GM21825 (cell line): ENCODE results near the gene SERPINA3.

Experiments
- ATAC-seq: cut with Tn5 transposase; IDR thresholded peaks from one replicate; pipeline ENCODE4 v1.9.1; 2021; ENCODE audit warnings: mild to moderate bottlenecking, moderate library complexity; ENCODE audit not compliant: unreplicated experiment

Gene SERPINA3

DNA sequence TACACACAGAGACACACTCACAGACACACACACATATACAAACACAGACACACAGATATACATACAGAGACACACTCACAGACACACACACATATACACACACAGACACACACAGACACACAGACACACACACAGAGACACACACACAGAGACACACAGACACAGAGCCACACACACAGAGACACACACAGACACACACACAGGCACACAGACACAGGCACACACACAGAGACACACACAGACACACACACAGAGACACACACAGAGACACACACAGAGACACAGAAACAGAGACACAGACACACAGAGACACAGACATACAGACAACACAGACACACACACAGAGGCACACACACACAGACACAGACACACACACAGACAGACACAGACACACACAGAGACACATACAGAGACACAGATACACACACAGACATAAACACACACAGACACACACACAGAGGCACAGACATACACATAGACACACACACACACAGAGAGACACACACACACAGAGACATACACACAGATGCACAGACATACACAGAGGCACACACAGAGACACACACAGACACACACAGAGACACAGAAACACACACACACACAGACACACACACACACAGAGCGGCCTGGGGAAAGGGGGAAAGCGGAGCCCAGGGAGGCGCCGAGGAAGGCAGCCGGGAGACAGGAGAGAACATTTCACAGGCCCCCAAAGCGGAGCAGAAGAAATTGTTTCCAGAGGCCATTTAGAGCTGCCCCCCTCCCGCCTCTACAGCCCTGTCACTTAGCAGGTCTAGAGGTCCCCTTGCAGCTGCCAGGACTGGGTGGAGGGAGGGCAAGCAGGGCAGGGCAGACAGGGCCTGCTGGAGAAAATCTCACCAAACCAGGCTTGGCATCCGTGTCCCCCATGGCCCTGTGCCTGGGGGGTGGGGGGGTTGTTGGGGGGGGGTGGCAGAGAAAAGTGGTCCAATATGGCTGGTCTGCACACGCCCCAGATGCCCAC is 38.9 kb downstream of the SERPINA3 start:
- ATAC-seq: no peak

DNA sequence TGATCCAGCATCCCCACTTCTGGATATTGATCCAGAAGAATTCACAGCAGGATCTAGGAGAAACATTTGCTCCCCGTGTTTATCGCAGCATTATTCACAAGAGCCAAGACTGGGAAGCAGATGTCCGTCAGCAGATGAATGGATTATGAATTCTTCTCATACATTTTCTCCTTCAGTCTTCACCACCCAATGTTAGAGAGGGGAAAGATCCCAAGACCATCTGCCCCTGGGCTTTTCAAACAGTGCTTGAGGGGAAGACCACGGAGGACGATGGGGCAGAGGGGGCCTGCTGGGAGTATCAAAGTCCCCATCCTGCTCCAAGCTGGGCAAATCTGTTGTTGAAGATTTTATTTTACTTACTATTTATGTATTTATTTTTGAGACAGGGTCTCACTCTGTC is 41.1 kb downstream of the SERPINA3 start:
- no peak for ATAC-seq

DNA sequence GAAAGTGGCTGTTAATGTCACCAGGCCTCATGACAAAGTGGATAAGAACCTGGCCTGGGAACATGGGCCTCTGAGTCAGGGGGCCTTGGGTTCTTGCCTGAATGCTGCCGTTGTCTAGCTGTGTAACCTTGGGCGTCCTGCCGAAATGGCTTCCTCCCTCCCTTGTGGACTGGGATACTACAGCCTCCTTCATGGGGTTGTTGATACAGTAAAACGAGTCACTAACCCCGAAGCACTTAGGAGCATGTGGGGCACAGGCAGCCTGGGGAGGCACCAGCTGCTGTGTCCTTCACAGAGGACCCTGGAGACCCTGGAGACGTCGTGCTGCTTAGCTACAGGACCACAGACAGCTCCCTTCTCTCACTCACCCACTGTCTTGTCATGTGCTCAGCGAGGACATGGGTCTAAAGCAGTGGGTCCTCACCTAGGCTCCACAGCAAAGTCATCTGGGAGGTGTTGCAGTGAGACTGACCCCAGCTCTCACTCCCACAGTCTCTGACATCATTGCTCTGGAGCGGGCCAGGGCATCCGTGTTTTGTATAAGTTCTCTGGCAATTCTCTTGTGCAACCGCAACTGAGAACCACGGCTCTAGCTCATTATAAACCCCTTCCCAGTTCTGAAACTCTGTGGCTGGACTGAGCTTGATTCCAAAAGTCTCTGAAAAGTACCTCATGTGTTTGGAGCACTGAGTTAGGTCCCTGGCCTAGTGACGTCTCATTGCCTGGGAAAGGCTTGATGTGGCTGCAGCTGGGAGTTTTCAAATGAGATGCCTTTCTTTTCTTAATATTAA is 42.1 kb downstream of the SERPINA3 start:
- no peak for ATAC-seq

DNA sequence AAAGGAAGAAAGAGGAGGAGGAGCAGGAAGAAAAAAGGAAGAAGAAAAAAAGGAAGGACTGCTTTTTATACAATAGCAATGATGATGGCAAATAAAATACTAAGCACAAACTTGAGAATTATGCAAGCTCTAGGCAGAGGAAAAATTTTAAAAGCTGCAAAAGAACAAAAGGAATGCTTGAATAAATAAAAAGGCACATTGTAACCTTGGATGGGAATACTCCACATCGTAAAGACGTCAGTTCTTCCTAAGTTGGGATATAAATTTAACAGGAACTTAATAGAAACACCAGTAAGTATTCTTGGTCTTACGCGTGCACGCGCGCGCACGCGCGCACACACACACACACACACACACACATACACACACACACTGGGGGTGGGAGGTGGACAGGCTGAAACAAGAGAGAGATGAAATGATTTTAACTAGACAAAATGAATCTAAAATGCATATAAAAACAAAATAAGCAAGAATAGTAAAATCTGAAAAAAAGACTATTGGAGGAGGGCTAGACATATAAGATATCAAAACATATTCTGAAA is 43.0 kb downstream of the SERPINA3 start:
- ATAC-seq: no peak

DNA sequence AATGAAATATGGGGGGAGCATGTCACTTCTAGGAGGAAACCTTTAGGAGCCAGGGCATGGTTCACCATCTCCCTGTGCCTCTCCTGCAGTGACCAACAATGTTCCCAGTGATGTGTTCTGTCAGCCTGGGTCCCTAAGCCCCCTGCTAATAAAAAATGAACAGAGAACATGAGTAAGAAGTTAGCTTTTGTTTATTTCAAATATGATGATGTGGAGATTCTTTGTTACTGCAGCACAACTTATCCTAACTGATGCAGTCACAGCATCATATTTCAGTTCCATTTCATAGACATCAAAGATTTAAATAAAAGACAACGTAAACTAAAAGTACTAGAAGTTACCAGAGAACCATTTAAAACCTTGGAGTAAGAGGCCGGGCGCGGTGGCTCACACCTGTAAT is 43.9 kb downstream of the SERPINA3 start:
- ATAC-seq: no peak

DNA sequence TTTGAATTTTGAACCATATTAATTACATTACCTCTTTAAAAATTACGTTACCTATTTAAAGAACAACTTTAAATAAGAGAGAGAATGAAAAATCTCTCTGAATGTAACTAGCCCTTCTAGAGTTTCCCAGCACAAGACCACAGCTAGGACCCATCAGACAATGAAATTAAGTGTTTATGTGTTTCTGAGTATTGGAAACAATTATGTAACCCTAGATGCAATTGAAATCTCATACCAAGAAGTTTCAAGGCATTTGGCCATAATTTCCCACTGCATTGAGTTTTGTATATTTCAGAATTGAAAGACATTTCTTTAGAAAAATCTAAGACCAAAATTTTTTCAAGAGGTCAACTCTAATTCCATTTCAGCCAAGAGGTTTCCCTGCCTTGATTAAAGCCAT is 47.1 kb downstream of the SERPINA3 start:
- no peak for ATAC-seq

DNA sequence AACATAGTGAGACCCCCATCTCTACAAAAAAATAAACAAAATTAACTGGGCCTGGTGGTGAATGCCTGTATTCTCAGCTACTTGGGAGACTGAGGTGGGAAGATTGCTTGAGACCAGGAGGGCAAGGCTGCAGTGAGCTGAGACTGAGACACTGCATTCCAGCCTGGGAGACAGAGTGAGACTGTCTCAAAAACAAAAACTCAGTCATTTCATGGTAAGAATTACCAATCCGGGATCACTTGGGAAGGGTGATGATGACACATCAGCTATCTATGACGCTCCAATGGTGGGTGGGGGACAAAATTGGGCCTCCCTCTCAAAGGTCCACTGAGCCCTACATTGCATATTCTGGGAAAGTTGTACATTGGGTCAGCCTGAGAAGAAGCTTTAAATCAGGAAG is 47.7 kb downstream of the SERPINA3 start:
- ATAC-seq: no peak

DNA sequence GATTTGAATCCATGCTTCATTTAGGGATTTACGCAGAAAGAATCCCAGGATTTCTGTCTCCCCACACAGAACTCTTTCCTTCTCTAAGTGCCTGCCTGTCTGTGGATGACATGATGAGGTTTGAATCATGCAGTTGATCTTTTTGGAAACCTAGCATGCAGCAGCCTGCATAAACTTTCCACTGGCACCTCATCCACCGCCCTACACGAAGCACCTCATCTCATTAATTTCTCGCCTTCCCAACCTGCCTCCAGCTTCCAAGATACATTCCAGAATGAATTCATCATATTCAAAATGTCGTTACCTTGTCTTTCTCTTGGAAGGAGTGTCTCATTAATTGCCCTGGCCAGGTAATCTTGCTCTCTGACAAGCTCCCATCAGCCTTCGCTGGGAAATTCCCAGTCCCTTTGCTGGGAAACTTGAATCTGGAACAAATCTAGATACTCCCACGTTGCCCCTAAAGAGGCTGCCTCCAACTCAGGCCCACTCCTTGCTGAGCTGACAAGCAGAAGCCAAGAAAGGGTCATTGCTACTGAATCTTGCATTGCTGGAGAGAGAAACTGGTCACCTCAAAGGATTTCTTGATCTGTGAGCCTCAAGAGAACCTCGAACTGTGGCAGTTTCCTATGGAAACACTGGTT is 48.2 kb downstream of the SERPINA3 start:
- no peak for ATAC-seq

DNA sequence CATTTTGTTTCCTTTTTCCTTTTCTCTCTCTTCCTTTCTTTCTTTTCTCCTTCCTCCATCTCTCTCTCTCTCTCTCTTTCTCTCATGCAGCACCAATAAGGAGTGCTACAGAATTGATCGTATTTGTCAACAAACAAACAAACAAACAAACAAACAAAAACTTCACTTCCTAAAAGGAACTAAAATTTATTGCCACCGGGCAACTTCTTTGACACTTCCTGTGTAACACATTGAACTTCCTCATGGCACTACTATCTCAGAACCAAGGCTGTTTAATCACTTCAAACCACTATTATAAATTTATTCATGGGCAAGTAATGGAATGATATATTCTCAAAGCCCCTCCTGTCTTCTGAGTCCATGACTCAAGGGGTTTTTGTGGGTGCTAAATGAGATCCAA is 51.3 kb downstream of the SERPINA3 start:
- no peak for ATAC-seq

DNA sequence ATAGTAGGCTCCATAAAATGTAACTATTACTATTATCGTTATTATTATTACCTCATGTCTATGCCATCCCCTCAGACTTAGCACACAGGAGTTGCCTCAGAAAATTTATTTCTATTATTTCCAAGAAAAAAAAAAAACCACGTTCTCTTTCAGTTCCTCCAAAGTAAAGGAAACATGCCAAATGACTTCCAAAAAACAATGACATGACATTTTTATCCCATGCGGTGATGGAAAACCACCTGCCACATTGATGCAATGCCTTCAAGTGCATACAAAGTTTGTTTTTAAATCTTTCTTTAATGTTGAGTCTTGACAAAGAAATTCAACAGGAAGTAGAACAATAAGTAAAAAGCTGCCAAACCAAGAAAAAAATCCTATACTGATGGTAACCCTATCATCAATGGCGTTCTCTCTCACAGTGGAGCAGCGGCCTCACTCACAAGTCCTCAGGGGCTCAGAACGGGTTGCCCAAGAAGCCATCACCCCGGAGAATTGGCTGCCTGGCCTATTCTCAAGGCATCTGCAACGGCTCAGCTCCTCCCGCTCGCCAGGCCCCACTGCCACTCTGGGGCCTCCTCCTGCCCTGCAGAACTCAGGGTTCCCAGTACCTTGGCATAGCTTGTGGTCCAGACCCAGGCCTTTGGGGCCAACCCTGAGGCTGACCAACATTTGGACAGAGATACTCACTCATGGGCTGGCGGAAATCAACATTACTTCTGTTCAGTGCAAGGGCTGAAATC is 51.9 kb downstream of the SERPINA3 start:
- ATAC-seq: no peak

DNA sequence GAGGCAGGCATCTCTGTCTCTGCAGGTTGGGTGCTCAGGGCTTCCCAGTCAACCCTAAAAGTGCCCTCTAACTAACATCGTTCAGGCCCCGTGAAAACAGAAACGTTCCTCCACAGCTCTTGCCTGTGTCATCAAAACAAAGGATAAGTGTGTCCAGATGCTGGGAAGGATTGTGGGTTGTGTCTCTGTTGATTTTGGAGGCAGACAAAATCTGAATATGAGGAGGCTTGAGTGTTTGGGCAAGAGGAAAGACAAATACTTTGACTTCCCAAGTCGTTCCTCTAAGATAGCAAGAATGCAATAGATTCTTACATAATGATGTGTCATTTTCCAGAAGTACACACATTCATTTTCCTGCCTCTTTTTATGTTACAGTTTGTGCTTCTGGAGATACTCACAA is 52.9 kb downstream of the SERPINA3 start:
- no peak for ATAC-seq

DNA sequence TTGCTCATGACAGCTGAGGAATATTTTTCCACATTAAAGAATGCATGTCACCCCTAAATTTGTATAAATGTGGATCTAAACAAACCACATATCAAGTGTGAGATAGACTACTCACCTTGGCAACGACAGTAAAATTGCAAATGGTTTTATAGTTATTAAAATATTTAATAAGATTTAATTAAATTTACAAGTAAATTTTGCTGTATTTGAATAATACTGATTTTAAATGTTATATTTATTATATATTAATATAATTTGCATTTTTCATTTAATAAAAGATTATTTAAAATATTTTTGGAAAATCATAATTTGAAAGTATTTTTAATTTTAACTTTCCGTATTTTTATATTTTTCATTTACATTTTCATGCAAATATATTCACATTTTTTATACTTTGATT is 53.4 kb downstream of the SERPINA3 start:
- ATAC-seq: no peak

DNA sequence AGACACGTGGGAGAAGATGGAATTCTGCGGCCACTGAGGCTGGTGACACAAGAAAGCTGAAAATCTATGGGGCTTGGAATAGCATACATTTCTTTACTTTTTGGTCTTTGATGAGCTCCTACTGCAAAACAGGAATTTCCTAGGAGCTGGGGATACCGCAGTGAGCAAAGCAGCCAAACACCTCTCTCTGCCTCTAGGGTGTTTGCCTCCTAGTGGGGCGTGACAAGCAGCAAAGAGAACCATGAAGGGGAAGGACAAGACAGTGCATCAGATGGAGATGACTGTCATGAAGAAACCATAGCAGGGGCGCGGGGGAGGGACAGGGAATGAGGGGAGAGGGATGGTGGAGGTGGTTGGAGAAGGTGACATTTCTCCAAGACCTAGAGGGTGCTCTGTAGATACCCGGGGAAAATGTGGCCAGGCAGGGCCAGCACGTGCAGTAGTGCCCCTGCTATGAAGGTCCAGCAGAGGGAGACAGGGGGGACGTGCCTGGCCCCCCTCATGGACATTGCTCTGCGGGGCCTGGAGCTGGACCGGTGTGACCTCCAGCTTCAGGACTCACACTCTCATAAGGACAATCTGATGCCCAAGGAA is 58.6 kb downstream of the SERPINA3 start:
- no peak for ATAC-seq

DNA sequence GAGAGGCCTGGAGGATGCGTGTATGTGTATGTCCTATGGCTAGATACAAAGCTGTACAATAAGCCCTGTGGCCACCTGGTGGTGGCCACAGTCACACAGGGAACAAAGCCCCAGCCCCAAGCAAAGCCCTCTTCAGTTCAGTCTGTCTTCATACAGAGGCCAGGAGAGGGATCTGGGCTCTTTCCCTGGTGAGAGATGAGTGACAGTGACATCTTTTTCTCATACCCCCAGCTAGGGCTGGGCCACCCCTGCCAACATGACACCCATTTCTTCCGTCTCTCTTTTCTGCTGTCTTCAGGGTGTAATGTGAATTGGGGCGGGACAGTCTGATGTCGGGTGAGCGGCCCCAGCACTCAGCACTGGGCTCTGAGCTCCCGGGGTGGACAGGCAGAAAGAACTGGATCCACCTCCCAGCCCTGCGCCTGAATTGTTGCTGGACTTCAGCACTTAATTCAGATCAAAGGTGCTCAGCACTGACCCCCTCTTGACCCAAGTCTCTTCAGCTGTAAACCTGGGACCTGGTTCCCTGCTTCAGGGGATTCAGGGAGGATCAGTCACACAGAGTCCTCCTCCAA is 59.8 kb downstream of the SERPINA3 start:
- ATAC-seq: no peak

DNA sequence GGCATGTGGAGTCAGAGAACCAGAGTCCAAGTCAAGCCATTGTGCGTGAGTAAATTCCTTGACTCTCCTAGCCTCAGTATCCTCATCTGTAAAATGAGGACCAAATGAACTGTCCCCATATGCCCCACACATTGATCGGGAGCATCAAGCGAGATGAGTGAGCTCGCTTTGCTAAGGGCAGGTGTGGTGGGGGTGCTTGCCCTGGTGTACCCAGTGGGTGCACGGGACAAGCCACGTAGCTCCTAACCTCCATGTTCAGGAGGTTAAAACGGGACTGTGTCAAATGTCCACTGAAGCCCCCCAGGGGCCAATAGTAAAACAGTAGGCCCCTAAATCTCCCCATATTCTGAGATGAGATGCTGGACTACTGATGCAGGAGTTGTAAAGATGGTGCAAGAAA is 60.9 kb downstream of the SERPINA3 start:
- ATAC-seq: no peak
